Fibroblast of lung (primary cell): Measurements from ENCODE around the gene PPP2R5C.

Source experiments
- EZH2 ChIP-seq: IDR thresholded peaks from 2 replicates; pipeline ENCODE4 v1.5.1; 2012; ENCODE audit warnings: low read length, control low read depth, mild to moderate bottlenecking; ENCODE audit errors: missing control alignments
- TF ChIP-seq, protein P1 (sequence below), 2 donors: IDR thresholded peaks in 1 of 2; conservative IDR thresholded peaks in 1 of 2; 1 replicate in 1 of 2; 2 replicates in 1 of 2; pipeline ENCODE4 v1.5.1; 2011 to 2012; ENCODE audit warnings: low read length in 2 of 2, control low read depth in 1 of 2, inconsistent platforms in 1 of 2, low read depth in 1 of 2, mild to moderate bottlenecking in 1 of 2

DNA sequence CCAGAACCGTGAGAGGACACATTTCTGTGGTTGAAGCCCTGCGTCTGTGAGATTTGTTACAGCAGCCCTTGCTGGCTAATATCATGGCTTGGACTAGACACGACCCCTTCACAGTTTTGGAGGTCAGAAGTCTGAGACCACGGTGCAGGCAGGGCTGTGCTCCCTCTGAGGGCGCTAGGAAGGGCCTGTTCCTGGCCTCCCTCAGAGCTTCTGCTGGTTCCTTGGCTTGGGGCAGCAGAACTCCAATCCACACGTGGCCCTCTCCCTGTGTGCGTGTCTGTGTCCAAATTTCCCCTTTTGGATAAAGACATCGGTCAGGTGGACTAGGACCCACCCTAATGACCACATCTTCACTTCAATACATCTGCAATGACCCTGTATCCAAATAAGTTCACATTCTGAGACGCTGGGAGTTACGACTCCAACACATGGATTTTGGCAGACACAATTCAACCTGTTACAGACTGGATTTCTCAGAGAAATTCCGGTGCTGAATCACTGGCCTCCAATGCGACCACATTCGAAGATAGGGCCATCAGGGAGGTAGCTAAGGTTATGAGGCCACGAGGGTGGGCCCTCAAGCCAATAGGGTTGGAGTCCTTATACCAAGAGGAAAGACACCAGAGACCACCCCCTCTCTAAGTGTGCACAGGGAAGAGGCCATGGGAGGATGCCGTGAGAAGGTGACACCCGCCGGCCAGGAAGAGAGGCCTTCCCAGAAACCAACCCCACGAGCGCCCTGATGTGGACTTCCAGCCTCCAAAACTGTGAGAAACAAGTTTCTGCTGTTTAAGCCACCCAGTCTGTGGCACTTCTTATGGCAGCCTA, 43.6 kb upstream of the PPP2R5C start:
- TF ChIP-seq, protein P1, sequence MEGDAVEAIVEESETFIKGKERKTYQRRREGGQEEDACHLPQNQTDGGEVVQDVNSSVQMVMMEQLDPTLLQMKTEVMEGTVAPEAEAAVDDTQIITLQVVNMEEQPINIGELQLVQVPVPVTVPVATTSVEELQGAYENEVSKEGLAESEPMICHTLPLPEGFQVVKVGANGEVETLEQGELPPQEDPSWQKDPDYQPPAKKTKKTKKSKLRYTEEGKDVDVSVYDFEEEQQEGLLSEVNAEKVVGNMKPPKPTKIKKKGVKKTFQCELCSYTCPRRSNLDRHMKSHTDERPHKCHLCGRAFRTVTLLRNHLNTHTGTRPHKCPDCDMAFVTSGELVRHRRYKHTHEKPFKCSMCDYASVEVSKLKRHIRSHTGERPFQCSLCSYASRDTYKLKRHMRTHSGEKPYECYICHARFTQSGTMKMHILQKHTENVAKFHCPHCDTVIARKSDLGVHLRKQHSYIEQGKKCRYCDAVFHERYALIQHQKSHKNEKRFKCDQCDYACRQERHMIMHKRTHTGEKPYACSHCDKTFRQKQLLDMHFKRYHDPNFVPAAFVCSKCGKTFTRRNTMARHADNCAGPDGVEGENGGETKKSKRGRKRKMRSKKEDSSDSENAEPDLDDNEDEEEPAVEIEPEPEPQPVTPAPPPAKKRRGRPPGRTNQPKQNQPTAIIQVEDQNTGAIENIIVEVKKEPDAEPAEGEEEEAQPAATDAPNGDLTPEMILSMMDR (conservative IDR thresholded peaks at IDR 0.05 in 1 of 2, IDR thresholded peaks at IDR 0.05 in 1 of 2; ENCODE audit: low read depth in 1 of 2, low read length in 2 of 2), result no peak
- TF ChIP-seq EZH2, result no peak
